Left cardiac atrium (tissue), 4 donors: ENCODE measurements around the gene FAM120C. TPM values are rescaled to one million over a fixed set of nuclear protein-coding genes. Genes with fewer than 3 reads are reported as not detected.

ENCODE experiments used
- ATAC-seq, 2 donors: fragments of 200-7000 bp; cut with Tn5 transposase; one replicate each; pipeline ENCODE4 v1.9.1; 2020; ENCODE audit warnings: mild to moderate bottlenecking in 2 of 2, moderate library complexity in 2 of 2
- DNase-seq: peaks from one replicate; pipeline ENCODE4 v3.0.0-alpha.2; 2020
- intact Hi-C, 2 donors: fragments of 100-400 bp; cut with DNase I; formaldehyde crosslinking; loops; one replicate each; pipeline versions ENCODE4 v1.14.1 to v1.15.1; 2022 to 2023
- long read RNA-seq: library from polyadenylated mRNA; unstranded; transcript quantifications from one replicate; pipeline ENCODE4 v2.0.0, GENCODE V29; 2021
- total RNA-seq, 2 donors: library from RNA; stranded (reverse); fragmentation: NEBNext Ultra II Directional; extraction: Animal tissue kit (Norgen Biotek cat#: 25700); gene quantifications; one replicate each; pipeline ENCODE4 v1.2.1, GENCODE V29; 2021
- donor health status: DM: no; HTN: yes; CAD: no.
- donor health status: DM: no; HTN: yes; CAD: no; lungs with severe emphysema.
- donor health status: DM: yes; HTN: yes; CAD: no.
- donor health status: Dilated cardiomyopathy.

The FAM120C gene
- 1 to 10 TPM; 7.1 to 7.2 TPM for total RNA-seq
- long read RNA-seq, partial matches to known transcripts = 0 of 1 reads
- long read RNA-seq, other reads (novel, unspliced or antisense) = 0 of 1 reads

DNA sequence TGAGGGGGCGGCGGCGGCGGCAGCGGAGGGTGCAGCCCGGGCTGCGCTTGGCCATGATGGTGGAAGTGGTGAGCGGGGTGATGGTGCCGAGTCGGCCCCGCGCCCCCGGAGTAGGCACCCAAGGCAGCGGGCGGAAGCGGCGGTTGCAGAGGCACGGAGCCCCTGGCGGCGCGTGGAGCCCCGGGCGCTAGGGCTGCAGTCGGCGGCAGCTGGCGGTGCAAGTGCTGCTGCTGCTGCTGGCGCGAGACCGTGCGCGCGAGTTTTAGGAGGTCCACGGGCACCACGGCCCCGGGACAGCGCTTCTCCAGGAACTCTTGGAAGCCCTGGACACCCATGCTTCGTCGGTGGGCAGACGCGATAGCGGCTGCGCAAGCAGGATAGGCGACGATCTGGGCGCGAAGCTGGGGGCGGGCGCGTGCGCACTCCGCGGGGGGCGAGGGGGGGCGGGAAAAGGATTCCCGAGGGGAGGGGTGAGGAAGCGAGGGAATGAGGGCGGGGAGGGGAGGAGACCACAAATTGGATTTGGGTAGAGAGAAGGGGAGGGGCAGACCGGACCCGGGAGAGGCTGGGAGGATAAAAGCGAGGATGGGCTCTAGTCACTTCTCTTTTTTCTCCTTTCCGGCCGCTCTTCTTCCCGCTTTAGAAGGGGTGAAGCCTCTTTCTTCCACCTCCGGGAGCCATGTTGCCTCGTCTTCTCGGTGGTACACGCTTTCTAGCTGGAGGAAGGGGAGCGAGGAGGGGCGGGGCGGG, at the start of gene FAM120C:
TSS of gene FAM120C (minus strand) at position 391 of the 750 bp plus-strand sequence. CDS start at position 335, 56 bp downstream.
- DNase-seq (peak; percentile 78), ATAC-seq (peak; percentile 91 to 93)
- intact Hi-C loops = no loop called here

DNA sequence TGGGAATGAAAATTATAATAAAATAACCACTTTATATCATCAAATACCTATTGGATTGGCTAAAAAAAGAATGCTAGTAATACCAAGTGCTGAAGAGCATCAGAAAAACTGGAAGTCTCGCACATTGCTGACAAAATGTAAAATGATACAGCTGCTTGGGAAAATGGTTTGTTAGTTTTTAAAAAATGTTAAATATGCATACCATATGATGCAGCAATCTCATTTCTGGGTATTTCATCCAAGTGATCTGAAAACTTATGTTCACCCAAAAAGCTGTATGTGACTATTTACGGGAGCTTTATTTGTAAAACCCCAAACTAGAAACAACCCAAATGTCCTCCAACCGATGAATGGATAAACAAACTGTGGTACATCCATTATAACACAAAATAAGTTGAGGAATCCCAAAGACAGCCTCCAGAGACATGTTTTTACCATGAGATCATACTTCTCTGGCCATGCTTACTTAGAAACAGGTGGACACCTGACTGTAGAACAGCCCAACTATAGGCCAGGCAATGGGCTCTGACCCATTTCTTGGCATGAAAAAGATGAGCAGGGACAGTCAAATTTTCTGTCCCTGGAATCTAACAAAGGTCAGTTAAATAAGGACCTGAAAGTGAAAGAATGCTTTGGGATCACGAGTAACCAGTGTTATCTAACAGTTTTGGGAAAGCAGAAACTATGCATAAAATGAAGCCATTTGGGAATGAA, 47.5 kb upstream of the FAM120C start:
- ATAC-seq = no peak
- intact Hi-C loops = no loop called here

GRCh38 chrX:54223581-54223980, 40.5 kb upstream of the FAM120C start:
- ATAC-seq (no peak), DNase-seq (no peak)
- intact Hi-C loops = no loop called here

More for the DNA sequence above, 47.5 kb upstream of the FAM120C start:
- no peak for DNase-seq

- ATAC-seq (no peak), DNase-seq (no peak)
- intact Hi-C loops = no loop called here
Measured at GRCh38 chrX:54213603-54214002, 30.5 kb upstream of the FAM120C start.

DNA sequence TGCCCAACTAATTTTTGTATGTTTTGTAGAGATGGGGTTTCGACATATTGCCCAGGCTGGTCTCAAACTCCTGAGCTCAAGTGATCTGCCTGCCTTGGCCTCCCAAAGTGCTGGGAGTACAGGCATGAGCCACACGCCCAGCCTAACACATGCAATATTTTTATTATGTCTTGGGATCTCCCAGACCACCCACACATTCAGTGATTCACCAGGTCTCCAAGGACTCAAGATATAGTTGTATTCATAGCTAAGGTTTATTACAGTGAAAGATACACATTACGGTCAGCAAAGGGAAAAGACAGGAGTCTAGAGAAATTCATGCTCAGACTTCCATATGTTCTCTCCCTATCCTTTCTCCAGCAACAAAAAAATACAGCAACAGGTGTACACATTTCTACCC, 25.5 kb upstream of the FAM120C start:
- DNase-seq (no peak), ATAC-seq (no peak)
- intact Hi-C loops = no loop called here

DNA sequence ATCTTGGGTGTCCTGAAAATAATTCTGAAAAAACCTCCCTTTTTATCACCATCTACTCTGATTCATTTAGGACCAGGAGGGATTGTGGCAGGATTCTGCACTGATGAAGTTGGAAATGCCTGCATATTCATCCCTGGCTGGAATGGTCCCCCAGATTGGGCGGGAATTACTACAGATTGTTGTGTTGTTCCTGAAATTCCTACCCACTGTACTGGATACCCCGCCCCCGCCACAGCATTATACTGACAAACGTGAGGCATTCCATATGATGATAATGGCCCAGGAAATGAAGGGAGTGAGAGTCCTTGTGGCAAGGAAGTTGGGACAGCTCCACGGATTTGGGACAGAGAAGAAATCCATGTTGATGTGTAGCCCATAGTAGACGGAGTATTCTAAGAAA, 15.2 kb upstream of the FAM120C start:
- intact Hi-C loops = no loop called here
- DNase-seq (no peak), ATAC-seq (no peak)

GRCh38 chrX:54194982-54195588, 12.0 kb upstream of the FAM120C start:
- ATAC-seq = no peak
- intact Hi-C loops = no loop called here
- DNase-seq = no peak

DNA sequence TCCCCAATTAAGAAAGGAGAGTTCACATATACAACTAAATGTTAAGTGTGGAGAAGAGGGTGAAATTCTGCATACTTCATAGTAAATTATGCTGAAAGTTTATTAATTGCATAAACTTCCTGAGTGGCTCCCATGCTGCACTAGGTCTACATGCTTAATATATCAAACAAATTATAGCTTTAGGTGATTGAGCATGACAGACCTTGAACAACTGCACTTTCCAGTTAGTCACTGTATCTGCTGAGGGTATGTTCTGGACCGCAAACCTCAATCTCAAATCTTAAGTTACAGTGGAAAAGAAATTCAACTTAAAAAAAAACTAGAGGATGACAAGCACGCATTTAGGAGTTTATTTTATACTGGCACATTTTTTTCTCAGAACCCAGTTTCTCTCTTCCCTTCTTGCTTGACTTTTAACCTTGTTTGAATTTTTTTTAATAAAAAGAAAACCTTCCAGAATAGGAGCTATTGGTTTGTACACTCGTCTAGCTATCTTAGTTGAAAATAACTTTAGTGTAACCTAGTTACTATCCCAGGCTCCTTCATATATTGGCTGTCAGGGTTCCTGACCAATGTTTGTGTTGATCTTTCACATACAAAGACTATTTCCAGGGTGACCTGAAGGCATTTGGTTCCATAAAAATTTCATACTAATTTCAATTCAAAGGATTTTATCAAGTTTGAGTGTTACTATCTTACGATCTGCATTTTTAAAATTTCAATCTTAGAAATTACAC, 10.2 kb upstream of the FAM120C start:
- no peak for ATAC-seq
- intact Hi-C loops = no loop called here
- no peak for DNase-seq

DNA sequence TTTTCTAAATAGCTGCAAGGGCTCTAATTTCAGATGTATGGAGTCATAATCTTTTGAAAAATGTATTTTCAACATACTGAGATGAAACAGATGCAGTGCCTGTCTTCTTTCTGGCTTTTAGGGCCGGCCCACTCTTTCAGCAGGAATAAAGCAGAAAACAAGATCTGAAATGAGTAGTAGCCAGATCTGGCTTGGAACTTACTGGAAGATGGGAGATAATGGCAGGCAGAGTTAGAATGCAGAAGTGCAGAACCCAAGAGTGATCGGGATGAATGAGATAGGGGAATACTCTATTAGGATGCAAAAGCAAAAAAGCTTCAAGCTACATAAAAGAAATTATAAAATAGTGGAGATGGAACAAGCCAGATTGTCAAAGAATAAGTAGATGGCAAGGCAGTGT, 1.4 kb upstream of the FAM120C start:
- ATAC-seq = no peak
- intact Hi-C loops = no loop called here
- no peak for DNase-seq

- ATAC-seq (peak; percentile 85 to 88), DNase-seq (peak; percentile 78)
- intact Hi-C loops = no loop called here
Measured at GRCh38 chrX:54182194-54182863, 725 bp downstream of the FAM120C start.

DNA sequence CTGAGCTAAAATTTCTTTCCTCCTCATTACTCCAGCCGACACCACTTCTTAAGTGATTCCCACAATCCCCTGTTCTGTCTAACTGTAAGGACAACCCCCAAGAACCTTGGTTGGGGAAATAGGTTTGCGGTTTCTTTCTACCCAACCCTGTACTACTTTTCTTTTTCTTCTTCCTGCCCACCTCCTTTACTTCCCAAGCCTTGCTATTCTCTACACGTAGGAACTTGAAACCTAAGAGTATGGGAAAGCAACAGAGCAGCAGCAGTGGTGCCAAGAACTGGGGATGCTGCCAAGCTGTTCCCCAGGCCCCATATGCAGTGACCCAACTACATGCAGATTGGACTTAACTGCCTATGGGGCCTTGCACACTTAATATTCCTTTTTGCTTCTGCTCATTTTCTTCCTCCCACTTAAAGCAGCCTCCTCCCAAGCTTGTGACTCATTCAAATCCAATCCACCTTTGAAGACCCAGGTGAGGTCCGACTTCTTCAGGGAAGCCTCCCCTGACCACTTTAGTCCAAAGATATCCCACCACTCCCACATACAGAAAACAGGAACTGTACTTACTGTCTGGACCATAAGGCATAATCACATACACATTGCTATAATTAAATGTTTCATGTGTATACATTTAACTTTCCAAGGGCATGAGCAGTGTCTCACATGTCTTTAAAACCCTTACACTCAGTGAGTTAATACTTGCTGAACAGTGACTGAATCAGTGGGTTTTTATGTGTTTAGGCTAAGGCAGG, 1.7 kb downstream of the FAM120C start:
- intact Hi-C loops = no loop called here
- no peak for DNase-seq

GRCh38 chrX:54180403-54180802, 2.7 kb downstream of the FAM120C start:
- ATAC-seq (no peak), DNase-seq (no peak)
- intact Hi-C loops = no loop called here

More for the DNA sequence above, 1.7 kb downstream of the FAM120C start:
- ATAC-seq = no peak

DNA sequence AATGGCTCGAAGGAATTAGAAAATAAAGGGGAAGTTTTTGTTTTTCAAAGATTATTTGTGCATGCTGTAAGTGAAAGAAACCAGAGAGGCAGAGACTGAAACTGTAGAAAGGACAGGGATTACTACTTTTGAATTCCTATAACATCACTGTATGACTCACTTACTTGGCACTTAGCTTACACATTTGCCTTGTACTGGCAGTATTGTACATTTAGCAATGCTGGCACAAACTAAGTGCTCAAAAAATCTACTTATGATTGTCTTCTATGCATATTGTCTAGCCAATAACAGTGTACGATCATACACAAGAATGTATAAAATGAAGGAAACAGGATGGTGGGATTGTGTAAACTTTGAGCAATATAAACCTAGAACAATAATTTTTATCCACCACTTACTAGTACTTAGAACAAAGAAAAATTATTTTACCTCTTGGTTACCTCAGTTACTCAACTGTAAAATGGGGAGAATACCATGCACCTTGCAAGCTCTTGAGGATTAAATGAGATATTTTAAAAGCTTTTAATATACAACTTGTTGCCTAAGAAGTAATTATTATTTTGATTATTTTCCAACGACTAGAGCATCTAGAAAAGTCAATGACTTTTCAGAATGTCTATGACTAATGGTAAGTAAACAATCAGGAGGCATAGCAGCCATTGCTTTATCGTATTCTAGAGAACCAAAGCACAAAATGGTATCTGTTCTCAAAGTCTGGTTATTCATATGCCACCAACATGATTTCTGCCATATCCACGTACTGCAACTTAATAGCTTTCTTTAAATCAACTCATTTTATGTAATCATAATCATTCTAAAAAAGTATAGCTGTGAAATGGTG, 4.7 kb downstream of the FAM120C start:
- DNase-seq = no peak
- intact Hi-C loops = no loop called here
- no peak for ATAC-seq

- ATAC-seq (no peak), DNase-seq (no peak)
- intact Hi-C loops = no loop called here
Measured at GRCh38 chrX:54177306-54177705, 5.7 kb downstream of the FAM120C start.

DNA sequence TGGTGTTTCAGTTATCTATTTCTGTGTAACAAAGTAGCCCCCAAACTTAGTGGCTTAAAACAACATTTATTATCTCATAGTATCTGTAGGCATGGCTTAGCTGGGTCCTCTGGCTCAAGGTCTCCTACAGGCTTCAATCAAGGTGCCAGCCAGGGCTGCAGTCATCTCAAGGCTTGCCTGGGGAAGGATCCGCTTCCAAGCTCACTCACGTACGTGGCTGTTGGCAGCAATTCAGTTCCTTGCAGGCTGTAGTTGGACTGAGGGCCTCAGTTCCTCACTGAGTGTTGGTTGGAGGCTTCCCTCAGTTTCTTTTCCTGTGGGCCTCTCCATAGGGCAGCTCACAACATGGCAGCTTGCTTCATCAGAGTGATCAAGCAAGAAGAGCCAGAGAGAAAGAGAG, 9.3 kb downstream of the FAM120C start:
- no peak for ATAC-seq
- intact Hi-C loops = no loop called here
- no peak for DNase-seq

DNA sequence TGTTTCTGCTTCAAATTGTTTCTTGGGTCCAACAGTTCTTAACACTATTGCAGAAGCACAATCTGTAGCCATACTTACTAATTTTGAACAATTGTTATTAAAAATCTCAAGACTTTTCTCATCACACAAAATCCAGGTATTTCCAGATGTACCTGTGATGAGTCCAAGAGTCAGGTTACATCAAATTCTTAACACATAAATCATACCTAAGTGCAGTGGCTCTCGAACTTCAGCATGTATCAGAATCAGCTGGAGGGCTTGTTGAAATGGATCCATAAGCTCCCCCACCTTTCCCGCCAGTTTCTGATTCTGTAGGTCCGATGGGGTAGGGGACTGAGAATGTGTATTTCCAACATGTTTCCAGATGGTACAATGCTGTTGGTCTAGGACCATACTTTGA, 10.6 kb downstream of the FAM120C start:
- ATAC-seq (no peak), DNase-seq (no peak)
- intact Hi-C loops = no loop called here

DNA sequence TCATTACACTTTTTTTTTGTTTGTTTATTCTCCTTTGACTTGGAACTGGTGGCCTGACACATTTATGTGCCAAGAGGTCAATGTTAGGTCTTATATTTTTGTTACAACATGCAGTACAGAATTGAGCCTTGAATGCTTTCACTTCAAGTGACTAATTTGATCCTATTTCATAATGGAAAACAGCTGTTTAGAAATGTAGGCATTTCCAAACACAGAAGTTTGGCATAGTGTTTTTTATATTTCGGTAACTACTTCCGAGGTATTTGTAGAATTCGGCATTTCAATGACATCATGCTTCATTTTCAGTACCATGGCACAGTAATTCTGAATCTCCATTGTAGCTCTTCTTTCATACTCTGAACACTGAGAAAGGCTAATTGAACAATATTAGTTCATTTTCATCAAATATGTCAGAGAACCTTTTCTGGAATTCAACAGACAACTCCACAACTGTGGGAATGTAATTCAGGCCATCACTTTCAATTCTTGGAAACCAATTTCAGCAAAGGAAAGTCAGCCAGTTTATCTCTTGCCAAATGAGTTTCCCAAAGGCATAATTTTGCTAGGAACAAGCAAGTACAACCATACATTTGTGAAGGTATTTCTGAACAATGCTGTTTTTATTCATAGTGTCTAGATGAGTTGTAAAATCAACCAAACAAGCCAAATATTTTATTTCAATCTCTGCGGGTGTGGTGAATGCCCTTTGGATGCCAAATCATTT, 11.4 kb downstream of the FAM120C start:
- intact Hi-C loops = no loop called here
- no peak for ATAC-seq
- DNase-seq = no peak
